Neuronal stem cell (in vitro differentiated cells): Measurements from ENCODE around the gene TTC39C.

Experiments used
- DNase-seq: peaks from one replicate; pipeline ENCODE4 v3.0.0-alpha.2; 2013; ENCODE audit warnings: low spot score
- H2AFZ ChIP-seq: one replicate; pipeline ENCODE4 v1.6.1; 2013; ENCODE audit warnings: mild to moderate bottlenecking, low read length, inconsistent platforms
- H2AK5ac ChIP-seq: 2 replicates; pipeline ENCODE4 v1.6.1; 2013; ENCODE audit warnings: low read depth, mild to moderate bottlenecking, inconsistent platforms, low read length, moderate library complexity, mixed read lengths
- H2BK120ac ChIP-seq: 2 replicates; pipeline ENCODE4 v1.6.1; 2013; ENCODE audit warnings: low read depth, mild to moderate bottlenecking, inconsistent platforms, low read length, moderate library complexity, mixed read lengths
- H2BK12ac ChIP-seq: one replicate; pipeline ENCODE4 v1.6.1; 2013; ENCODE audit warnings: low read length, inconsistent platforms
- H2BK15ac ChIP-seq: 2 replicates; pipeline ENCODE4 v1.6.1; 2013; ENCODE audit warnings: mild to moderate bottlenecking, low read length, inconsistent platforms, mixed read lengths
- H2BK5ac ChIP-seq: one replicate; pipeline ENCODE4 v1.6.1; 2013; ENCODE audit warnings: inconsistent platforms, mild to moderate bottlenecking, low read length, moderate library complexity
- H3K14ac ChIP-seq: one replicate; pipeline ENCODE4 v1.6.1; 2013; ENCODE audit warnings: low read length, inconsistent platforms
- H3K18ac ChIP-seq: 2 replicates; pipeline ENCODE4 v1.6.1; 2013; ENCODE audit warnings: low read length, inconsistent platforms
- H3K23ac ChIP-seq: 2 replicates; pipeline ENCODE4 v1.6.1; 2013; ENCODE audit warnings: low read depth, mild to moderate bottlenecking, mixed read lengths, low read length, inconsistent platforms; ENCODE audit not compliant: poor library complexity
- H3K27ac ChIP-seq: replicated peaks from 3 replicates; pipeline ENCODE4 v1.5.1; 2013; ENCODE audit warnings: low read length, inconsistent platforms
- H3K27me3 ChIP-seq, 3 experiments: 2 replicates each; pipeline ENCODE4 v1.6.1; 2013; ENCODE audit warnings: low read length in 3 of 3, mild to moderate bottlenecking in 2 of 3, inconsistent platforms in 1 of 3, low read depth in 1 of 3, mixed read lengths in 1 of 3, moderate library complexity in 1 of 3; ENCODE audit not compliant: control insufficient read depth in 3 of 3, insufficient read depth in 3 of 3
- H3K36me3 ChIP-seq, 2 donors: replicated peaks in 1 of 2; 2 replicates each; pipeline ENCODE4 v1.6.1; 2013; ENCODE audit warnings: low read length in 2 of 2; ENCODE audit not compliant: control insufficient read depth in 2 of 2, insufficient read depth in 2 of 2
- H3K4ac ChIP-seq: 2 replicates; pipeline ENCODE4 v1.6.1; 2013; ENCODE audit warnings: inconsistent platforms, mild to moderate bottlenecking, low read length, moderate library complexity
- H3K4me1 ChIP-seq, 2 donors: 1 replicate in 1 of 2; 2 replicates in 1 of 2; pipeline ENCODE4 v1.6.1; 2013; ENCODE audit warnings: low read length in 2 of 2, low read depth in 1 of 2; ENCODE audit not compliant: control insufficient read depth in 2 of 2, insufficient read depth in 1 of 2
- H3K4me2 ChIP-seq: one replicate; pipeline ENCODE4 v1.6.1; 2013; ENCODE audit warnings: mild to moderate bottlenecking, low read length, inconsistent platforms; ENCODE audit not compliant: insufficient read depth, poor library complexity, severe bottlenecking
- H3K4me3 ChIP-seq, 2 donors: 2 replicates each; pipeline ENCODE4 v1.5.1; 2013; ENCODE audit warnings: low read length in 2 of 2, mild to moderate bottlenecking in 2 of 2, inconsistent platforms in 1 of 2, moderate library complexity in 1 of 2
- H3K79me1 ChIP-seq: one replicate; pipeline ENCODE4 v1.6.1; 2013; ENCODE audit warnings: low read depth, mild to moderate bottlenecking, inconsistent platforms, low read length, moderate library complexity
- H3K9ac ChIP-seq: one replicate; pipeline ENCODE4 v1.6.1; 2013; ENCODE audit warnings: mild to moderate bottlenecking, low read depth, low read length, inconsistent platforms; ENCODE audit not compliant: poor library complexity
- H3K9me3 ChIP-seq, 2 donors: replicated peaks in 1 of 2; 2 replicates each; pipeline versions ENCODE3 to v1.6.1; 2013; ENCODE audit warnings: low read length in 2 of 2, mild to moderate bottlenecking in 2 of 2, inconsistent platforms in 1 of 2, low read depth in 1 of 2, mixed read lengths in 1 of 2, moderate library complexity in 1 of 2; ENCODE audit not compliant: control insufficient read depth in 2 of 2, insufficient read depth in 1 of 2
- H4K8ac ChIP-seq: one replicate; pipeline ENCODE4 v1.6.1; 2013; ENCODE audit warnings: low read depth, mild to moderate bottlenecking, inconsistent platforms, low read length, moderate library complexity
- H4K91ac ChIP-seq: one replicate; pipeline ENCODE4 v1.6.1; 2013; ENCODE audit warnings: low read length, low read depth, mild to moderate bottlenecking, inconsistent platforms; ENCODE audit not compliant: poor library complexity
- WGBS, 2 donors: extraction: QIAGEN DNeasy Blood & Tissue Kit; methylation state at CpG; one replicate each; pipeline ENCODE4 v1.1.7; 2013; ENCODE audit warnings: missing lambda C conversion rate in 2 of 2, mixed read lengths in 1 of 2; ENCODE audit not compliant: insufficient read length in 2 of 2, insufficient replicate concordance in 1 of 2; ENCODE audit errors: extremely low coverage in 2 of 2; 5-methylcytosine and 5-hydroxymethylcytosine counted together

TTC39C gene

DNA sequence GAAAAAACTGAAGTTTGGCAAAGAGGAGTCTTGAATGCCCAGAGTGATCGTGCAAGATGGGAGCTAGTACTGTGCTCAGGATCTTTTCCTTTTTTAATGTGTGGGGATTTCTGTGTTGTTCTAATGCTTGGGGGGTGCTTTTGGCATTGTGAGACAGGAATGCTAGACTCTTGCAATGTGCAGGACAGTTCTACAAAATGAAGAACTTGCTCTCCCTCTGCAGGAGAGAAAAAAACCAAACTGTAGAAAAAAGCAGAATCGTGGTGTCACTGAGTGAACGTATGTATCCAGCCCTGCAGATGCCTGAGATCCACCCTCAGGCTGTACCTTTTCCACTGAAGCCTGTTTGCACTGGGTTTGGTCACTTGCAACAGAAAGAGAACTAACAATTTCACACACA lies 12.1 kb upstream of the TTC39C start:
- DNase-seq = no peak
- Histone ChIP-seq H2BK15ac (no peak overlapping the region), H3K18ac (no peak overlapping the region)

GRCh38 chr18:24003288-24003687 lies 11.3 kb upstream of the TTC39C start:
- no peaks in the 10 kb centered on the region for H3K4me1 ChIP-seq
- H4K91ac ChIP-seq = no peak overlapping the region
- no peak for DNase-seq
- H3K27ac ChIP-seq = no peak overlapping the region
- H3K9me3 ChIP-seq = no peaks in the 10 kb centered on the region
- H2BK12ac ChIP-seq = no peak overlapping the region
- H3K23ac ChIP-seq = no peak overlapping the region
- no peak overlapping the region for H2AK5ac ChIP-seq
- H2BK5ac ChIP-seq = no peak overlapping the region
- no CpG with 5 or more reads among the region's 3 CpGs for WGBS, 2 donors
- no peak overlapping the region for H3K9ac ChIP-seq
- H3K36me3 ChIP-seq = no peaks in the 10 kb centered on the region
- H3K14ac ChIP-seq = no peak overlapping the region
- H4K8ac ChIP-seq = no peak overlapping the region
- H2BK15ac ChIP-seq = no peak overlapping the region
- no peak overlapping the region for H3K4ac ChIP-seq
- no peak overlapping the region for H2BK120ac ChIP-seq
- no peaks in the 10 kb centered on the region for H3K79me1 ChIP-seq
- H2AFZ ChIP-seq = no peak overlapping the region
- H3K4me3 ChIP-seq = no peak overlapping the region
- no peak overlapping the region for H3K4me2 ChIP-seq
- H3K27me3 ChIP-seq = peaks cover 0 to 32% (median 0%) of the 10 kb centered on the region in 3 experiments
- no peak overlapping the region for H3K18ac ChIP-seq

More for the DNA sequence above, 12.1 kb upstream of the TTC39C start:
- Histone ChIP-seq H3K27ac (no peak overlapping the region), H2BK120ac (no peak overlapping the region), H3K9me3 (no peaks in the 10 kb centered on the region), H3K4me2 (no peak overlapping the region), H3K14ac (no peak overlapping the region), H2AFZ (no peak overlapping the region), H4K8ac (no peak overlapping the region), H3K23ac (no peak overlapping the region), H2BK5ac (no peak overlapping the region), H4K91ac (no peak overlapping the region), H3K4me1 (no peaks in the 10 kb centered on the region), H3K4me3 (no peak overlapping the region), H3K4ac (no peak overlapping the region), H3K9ac (no peak overlapping the region), H2BK12ac (no peak overlapping the region), H2AK5ac (no peak overlapping the region), H3K79me1 (no peaks in the 10 kb centered on the region), H3K27me3 (peaks cover 0 to 27% (median 0%) of the 10 kb centered on the region in 3 experiments), H3K36me3 (no peaks in the 10 kb centered on the region)
- no CpG with 5 or more reads among the region's 3 CpGs for WGBS, 2 donors

DNA sequence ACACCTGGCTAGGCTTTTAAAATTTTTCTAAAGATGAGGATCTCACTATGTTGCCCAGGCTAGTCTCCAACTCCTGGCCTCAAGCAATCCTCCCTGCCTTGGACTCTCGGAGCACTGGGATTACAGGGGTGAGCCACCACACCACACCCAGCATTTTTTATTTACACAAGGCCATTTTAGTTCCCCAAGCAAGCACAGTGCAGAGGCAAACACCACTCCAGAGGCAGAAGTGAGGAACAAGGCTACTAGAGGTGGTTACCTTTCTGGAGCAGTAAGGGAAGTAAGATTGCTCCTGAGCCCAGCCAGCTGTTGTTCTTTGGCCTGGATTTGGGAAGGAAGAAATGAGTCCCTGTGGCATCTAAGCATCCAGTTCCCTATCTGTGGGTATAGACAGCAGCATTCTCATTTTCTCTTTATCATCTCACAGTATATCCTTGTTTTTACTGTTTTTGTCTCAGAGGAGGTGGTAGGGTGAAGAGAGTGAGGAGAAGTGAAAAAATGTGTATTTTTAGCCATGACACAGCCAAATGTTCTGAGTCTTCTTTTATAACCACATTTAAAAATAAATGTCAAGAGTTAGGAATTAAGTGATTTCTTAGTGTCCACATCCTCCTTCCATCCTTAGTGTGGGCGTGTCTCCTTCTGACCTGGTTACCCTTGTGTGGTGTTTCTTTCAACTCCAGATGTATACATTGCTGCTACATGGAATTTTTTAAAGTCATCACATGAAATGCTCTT lies 10.5 kb upstream of the TTC39C start:
- H3K4me2 ChIP-seq = no peak overlapping the region
- no peak overlapping the region for H2BK120ac ChIP-seq
- H2AFZ ChIP-seq = no peak overlapping the region
- no peak overlapping the region for H2BK12ac ChIP-seq
- H3K9me3 ChIP-seq = no peaks in the 10 kb centered on the region
- H3K4ac ChIP-seq = no peak overlapping the region
- no peak overlapping the region for H4K8ac ChIP-seq
- no peak overlapping the region for H2AK5ac ChIP-seq
- H3K4me1 ChIP-seq = no peaks in the 10 kb centered on the region
- WGBS, 2 donors = no CpG with 5 or more reads among the region's 2 CpGs
- no peak overlapping the region for H4K91ac ChIP-seq
- DNase-seq = no peak
- H2BK15ac ChIP-seq = no peak overlapping the region
- no peak overlapping the region for H3K4me3 ChIP-seq
- no peaks in the 10 kb centered on the region for H3K36me3 ChIP-seq
- no peak overlapping the region for H3K23ac ChIP-seq
- H3K9ac ChIP-seq = no peak overlapping the region
- H3K18ac ChIP-seq = no peak overlapping the region
- H3K27ac ChIP-seq = no peak overlapping the region
- H3K14ac ChIP-seq = no peak overlapping the region
- H3K79me1 ChIP-seq = no peaks in the 10 kb centered on the region
- peaks cover 0 to 33% (median 0%) of the 10 kb centered on the region in 3 experiments for H3K27me3 ChIP-seq
- H2BK5ac ChIP-seq = no peak overlapping the region

- no peak overlapping the region for H2AFZ ChIP-seq
- H3K9ac ChIP-seq = no peak overlapping the region
- peaks cover 0 to 51% (median 0%) of the 10 kb centered on the region in 3 experiments for H3K27me3 ChIP-seq
- no peak overlapping the region for H2AK5ac ChIP-seq
- H3K4me2 ChIP-seq = no peak overlapping the region
- no peak overlapping the region for H3K4ac ChIP-seq
- H3K27ac ChIP-seq = no peak overlapping the region
- DNase-seq = no peak
- H2BK120ac ChIP-seq = no peak overlapping the region
- H3K18ac ChIP-seq = no peak overlapping the region
- no peak overlapping the region for H3K4me3 ChIP-seq
- no peak overlapping the region for H4K91ac ChIP-seq
- H3K9me3 ChIP-seq = no peaks in the 10 kb centered on the region
- no peak overlapping the region for H3K14ac ChIP-seq
- no peak overlapping the region for H2BK15ac ChIP-seq
- no peak overlapping the region for H2BK12ac ChIP-seq
- H4K8ac ChIP-seq = no peak overlapping the region
- no peaks in the 10 kb centered on the region for H3K36me3 ChIP-seq
- H3K4me1 ChIP-seq = no peaks in the 10 kb centered on the region
- H3K23ac ChIP-seq = no peak overlapping the region
- no peak overlapping the region for H2BK5ac ChIP-seq
- WGBS, 2 donors = no CpG with 5 or more reads among the region's 5 CpGs
- no peaks in the 10 kb centered on the region for H3K79me1 ChIP-seq
These were observed 7.7 kb upstream of the TTC39C start for GRCh38 chr18:24006712-24007313.
